GM20000 (cell line): ENCODE data around the gene SUV39H2.
A peak's percentile ranks its signal among the peaks of the same experiment; 100 is the strongest.

Source experiments
- DNase-seq: peaks from one replicate; pipeline ENCODE4 v3.0.0; 2012; ENCODE audit warnings: low spot score
- TF ChIP-seq, protein P1 (sequence below): IDR thresholded peaks from 2 replicates; pipeline ENCODE4 v1.5.1; 2012; ENCODE audit warnings: mild to moderate bottlenecking, control low read depth; ENCODE audit errors: extremely low read depth, missing control alignments

The SUV39H2 gene

DNA sequence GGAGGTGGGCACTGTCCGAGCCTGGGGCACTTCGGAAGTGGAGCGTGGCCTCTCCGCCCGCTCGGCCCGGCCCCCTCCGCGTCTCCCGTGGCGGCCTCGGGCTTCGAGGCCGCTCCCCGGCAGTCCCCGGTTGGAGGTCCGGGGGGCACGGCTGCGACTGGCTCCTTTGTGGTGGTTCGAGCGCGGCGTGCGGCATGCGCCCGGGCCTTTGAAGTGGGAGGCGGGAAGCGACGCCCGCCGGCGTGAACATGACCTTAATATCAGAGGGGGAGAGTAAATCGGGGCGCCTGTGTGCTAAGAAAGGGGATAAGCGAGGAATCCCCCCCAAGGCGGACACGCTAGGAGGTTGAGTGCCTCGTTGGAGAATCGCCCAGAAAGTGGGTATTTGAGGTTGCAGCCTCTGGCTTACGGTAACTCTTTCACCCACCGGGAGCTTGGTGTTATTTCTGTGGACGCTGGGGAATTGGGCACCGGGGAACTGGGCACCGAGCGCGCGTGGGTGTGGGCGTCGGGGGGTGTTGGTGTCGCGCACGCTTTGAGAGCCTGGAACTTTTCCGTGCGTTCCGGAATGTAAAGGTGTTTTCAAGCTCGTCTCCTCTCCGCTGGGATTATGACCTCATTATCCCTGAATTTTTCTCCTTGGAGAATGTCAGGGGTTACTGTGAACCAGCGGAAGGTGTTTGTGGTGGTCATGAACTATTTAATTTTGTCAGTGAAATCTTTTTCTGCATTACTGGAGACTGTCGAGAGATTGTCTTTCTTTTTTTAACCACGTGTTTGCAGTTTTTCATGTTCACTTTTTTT, 660 bp downstream of the SUV39H2 start:
- no peak for DNase-seq
- TF ChIP-seq, protein P1, sequence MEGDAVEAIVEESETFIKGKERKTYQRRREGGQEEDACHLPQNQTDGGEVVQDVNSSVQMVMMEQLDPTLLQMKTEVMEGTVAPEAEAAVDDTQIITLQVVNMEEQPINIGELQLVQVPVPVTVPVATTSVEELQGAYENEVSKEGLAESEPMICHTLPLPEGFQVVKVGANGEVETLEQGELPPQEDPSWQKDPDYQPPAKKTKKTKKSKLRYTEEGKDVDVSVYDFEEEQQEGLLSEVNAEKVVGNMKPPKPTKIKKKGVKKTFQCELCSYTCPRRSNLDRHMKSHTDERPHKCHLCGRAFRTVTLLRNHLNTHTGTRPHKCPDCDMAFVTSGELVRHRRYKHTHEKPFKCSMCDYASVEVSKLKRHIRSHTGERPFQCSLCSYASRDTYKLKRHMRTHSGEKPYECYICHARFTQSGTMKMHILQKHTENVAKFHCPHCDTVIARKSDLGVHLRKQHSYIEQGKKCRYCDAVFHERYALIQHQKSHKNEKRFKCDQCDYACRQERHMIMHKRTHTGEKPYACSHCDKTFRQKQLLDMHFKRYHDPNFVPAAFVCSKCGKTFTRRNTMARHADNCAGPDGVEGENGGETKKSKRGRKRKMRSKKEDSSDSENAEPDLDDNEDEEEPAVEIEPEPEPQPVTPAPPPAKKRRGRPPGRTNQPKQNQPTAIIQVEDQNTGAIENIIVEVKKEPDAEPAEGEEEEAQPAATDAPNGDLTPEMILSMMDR: no peak

DNA sequence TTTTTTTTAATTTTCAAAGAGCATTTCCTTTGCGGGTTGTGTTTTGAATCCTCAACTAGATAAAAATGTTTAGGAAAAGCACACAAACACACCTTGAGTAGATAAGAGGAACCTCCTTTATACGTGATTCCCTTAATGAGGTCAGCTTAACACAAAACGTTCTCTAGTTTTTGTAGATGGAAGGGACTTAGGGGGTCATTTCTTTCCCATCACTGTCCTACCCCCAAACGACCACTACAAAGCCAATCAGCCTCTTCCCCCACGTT, 1.2 kb downstream of the SUV39H2 start:
- TF ChIP-seq, protein P1: no peak
- DNase-seq: peak; percentile 17

DNA sequence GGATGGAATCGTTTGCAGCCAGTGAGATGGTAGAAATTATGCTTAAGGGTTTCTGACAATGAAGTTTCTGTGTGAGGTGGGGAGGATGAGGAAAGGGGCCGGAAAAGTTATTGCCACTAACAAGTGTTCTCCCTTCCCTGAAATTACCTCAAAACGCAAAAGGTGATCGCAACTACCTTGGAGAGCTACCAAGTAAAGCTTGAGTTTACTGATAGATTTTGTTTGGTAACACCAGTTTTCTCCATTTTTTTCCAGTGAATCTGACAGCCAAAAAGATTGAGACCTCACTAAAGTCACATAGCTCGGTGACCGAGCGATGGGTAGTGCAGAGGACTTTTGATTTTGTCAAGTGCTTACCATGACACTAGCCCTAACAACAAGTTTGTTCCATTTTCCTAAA, 1.6 kb downstream of the SUV39H2 start:
- TF ChIP-seq, protein P1: no peak
- no peak for DNase-seq

DNA sequence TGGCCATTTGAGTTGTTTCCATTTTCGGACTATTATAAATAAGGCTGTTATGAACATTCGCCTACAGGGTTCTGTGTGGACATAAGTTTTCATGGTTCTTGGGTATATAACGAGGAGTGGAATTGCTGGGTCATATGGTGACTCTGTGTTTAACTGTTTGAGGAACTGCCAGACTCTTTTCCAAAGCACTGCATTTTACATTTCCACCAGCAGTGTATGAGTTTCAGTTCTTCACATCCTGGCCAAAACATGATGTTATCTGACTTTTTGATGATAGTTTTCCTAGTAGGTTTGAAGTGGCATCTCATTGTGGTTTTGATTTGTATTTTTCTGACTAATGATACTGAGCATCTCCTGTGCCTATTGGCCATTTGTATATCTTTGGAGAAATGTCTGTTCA, 5.4 kb downstream of the SUV39H2 start:
- no peak for DNase-seq
- TF ChIP-seq, protein P1: no peak

DNA sequence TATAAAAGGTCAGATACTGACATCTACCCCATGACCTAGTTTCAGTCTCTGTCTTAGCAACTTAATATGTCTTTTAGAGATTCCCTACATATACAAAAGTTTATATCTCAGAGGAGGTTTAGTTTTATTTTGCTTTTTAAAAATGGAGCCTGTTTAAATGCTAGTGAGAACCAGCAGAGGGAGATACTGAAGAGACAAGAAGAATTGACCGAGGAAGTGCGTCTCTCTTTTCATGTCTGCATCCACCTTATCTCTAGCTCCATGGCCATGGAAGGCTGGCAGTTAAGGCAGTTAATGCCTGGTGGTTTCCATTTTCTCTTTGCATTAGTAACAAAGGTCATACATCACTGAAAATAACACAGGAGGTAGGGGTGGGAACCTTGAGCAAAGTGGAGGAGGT, 10.7 kb downstream of the SUV39H2 start:
- TF ChIP-seq, protein P1: peak; percentile 10
- DNase-seq: peak; percentile 12

DNA sequence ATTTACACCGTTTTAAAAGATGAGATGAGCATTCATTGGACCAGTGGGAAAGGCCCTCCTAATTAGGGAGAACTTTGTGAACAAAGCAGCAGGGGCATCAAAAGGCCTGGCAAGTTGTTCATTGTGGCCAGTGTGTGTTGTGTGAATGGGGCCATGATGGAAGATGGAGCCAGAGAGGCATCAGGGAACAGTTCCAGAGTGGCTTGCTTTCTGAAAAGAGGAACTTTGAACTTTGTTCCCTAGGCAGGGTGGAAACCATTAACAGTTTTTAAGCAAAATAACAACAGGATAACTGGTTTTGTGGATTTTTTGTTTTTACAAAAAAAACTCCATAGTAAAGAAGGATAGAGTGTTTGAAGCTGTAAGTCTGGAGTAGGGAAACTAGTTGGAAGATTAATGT, 12.5 kb downstream of the SUV39H2 start:
- TF ChIP-seq, protein P1: no peak
- no peak for DNase-seq

DNA sequence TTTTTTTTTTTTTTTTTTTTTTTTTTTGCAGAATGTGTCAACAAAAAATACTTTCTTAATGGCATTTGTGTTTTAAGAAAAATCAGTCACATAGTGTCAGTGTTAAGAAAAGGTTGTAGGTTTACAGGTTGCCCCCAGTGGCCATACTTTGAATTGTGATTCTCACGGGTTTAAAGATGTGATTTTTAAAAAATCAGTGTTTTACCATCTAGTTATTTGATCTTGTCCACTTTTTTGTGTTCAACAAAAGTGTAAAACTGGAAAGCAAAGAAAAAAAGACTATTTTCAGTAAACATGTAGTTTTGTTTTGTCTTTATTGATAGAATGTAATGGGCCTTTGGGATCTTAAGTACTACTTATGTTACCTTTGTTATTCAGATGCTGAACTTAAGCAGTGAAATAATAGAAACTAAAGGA, 25.7 kb downstream of the SUV39H2 start:
- peak; percentile 22 for DNase-seq
- TF ChIP-seq, protein P1: peak; percentile 14
